ENCODE measurements around the gene WASF3.

Gene WASF3

GRCh38 chr13:26688286-26688685 is 130.8 kb downstream of the WASF3 start:
- no peak for DNase-seq

- no peak for DNase-seq
Measured at GRCh38 chr13:26688980-26689379, 131.5 kb downstream of the WASF3 start.

GRCh38 chr13:26693749-26694463 is 136.4 kb downstream of the WASF3 start:
- DNase-seq = no peak

- DNase-seq = no peak
Measured at GRCh38 chr13:26694609-26695359, 137.3 kb downstream of the WASF3 start.

GRCh38 chr13:26695360-26695705 is 137.8 kb downstream of the WASF3 start:
- DNase-seq = no peak

GRCh38 chr13:26695891-26696311 is 138.4 kb downstream of the WASF3 start:
- DNase-seq = no peak

GRCh38 chr13:26697069-26697955 is 139.8 kb downstream of the WASF3 start:
- DNase-seq = no peak

- DNase-seq = peak; percentile 50
Measured at GRCh38 chr13:26698392-26699196, 141.1 kb downstream of the WASF3 start.

GRCh38 chr13:26699197-26699490 is 141.7 kb downstream of the WASF3 start:
- no peak for DNase-seq

- DNase-seq = no peak
Measured at GRCh38 chr13:26705536-26705935, 148.1 kb downstream of the WASF3 start.

GRCh38 chr13:26706381-26706780 is 148.9 kb downstream of the WASF3 start:
- no peak for DNase-seq

- DNase-seq = peak; percentile 0
Measured at GRCh38 chr13:26707122-26708006, 149.9 kb downstream of the WASF3 start.

- no peak for DNase-seq
Measured at GRCh38 chr13:26708007-26708297, 150.5 kb downstream of the WASF3 start.

- no peak for DNase-seq
Measured at GRCh38 chr13:26709461-26709860, 152.0 kb downstream of the WASF3 start.

- DNase-seq = no peak
Measured at GRCh38 chr13:26710166-26710565, 152.7 kb downstream of the WASF3 start.

GRCh38 chr13:26711211-26711610 is 153.7 kb downstream of the WASF3 start:
- DNase-seq = no peak

- no peak for DNase-seq
Measured at GRCh38 chr13:26713341-26713740, 155.9 kb downstream of the WASF3 start.

GRCh38 chr13:26716984-26717383 is 159.5 kb downstream of the WASF3 start:
- DNase-seq = no peak

- DNase-seq = no peak
Measured at GRCh38 chr13:26718146-26718545, 160.7 kb downstream of the WASF3 start.

GRCh38 chr13:26718872-26719271 is 161.4 kb downstream of the WASF3 start:
- DNase-seq = no peak

GRCh38 chr13:26719356-26719945 is 162.0 kb downstream of the WASF3 start:
- DNase-seq = peak; percentile 32
